BJ (cell line): ENCODE measurements around the gene PHACTR1. TPM values are rescaled to one million over a fixed set of nuclear protein-coding genes. Genes with fewer than 3 reads are reported as not detected.

Experiments
- CTCF ChIA-PET: fragments of 350-600 bp; formaldehyde crosslinking; extraction: SDS; loops from one replicate; lab custom pipeline; 2021; ENCODE audit warnings: antibody characterized with exemption, inconsistent platforms; lab: Yijun Ruan, JAX
- POLR2A ChIA-PET: fragments of 300-600 bp; sonication (Branson Sonifier 250); formaldehyde crosslinking; extraction: SDS; loops from one replicate; lab custom pipeline; 2021; ENCODE audit warnings: antibody characterized with exemption; lab: Charles Lee
- DNase-seq: peaks from one replicate; pipeline ENCODE4 v3.0.0-alpha.2; 2011; ENCODE audit warnings: low read depth
- H3K27me3 ChIP-seq: 2 replicates; pipeline ENCODE4 v1.6.0; 2011; ENCODE audit warnings: low read length; ENCODE audit not compliant: control insufficient read depth, insufficient read depth
- H3K36me3 ChIP-seq: 2 replicates; pipeline ENCODE4 v1.5.1; 2011; ENCODE audit warnings: low read length; ENCODE audit not compliant: control insufficient read depth, insufficient read depth
- H3K4me3 ChIP-seq: 2 replicates; pipeline ENCODE4 v1.5.1; 2011; ENCODE audit warnings: low read depth, mild to moderate bottlenecking, control low read depth, low read length
- polyA plus RNA-seq: library from polyadenylated mRNA; depleted of rRNA; stranded (reverse); fragments of >200 nt; gene quantifications from 2 replicates; pipeline ENCODE4 v1.2.3, GENCODE V29; 2011
- TF ChIP-seq, protein P1 (sequence below): IDR thresholded peaks from 2 replicates; pipeline ENCODE4 v1.5.1; 2011; ENCODE audit warnings: low read depth, mild to moderate bottlenecking, control low read depth, inconsistent platforms, low read length, moderate library complexity; ENCODE audit not compliant: insufficient read depth

PHACTR1 gene
- polyA plus RNA-seq, 1 experiment = 0.40 TPM

DNA sequence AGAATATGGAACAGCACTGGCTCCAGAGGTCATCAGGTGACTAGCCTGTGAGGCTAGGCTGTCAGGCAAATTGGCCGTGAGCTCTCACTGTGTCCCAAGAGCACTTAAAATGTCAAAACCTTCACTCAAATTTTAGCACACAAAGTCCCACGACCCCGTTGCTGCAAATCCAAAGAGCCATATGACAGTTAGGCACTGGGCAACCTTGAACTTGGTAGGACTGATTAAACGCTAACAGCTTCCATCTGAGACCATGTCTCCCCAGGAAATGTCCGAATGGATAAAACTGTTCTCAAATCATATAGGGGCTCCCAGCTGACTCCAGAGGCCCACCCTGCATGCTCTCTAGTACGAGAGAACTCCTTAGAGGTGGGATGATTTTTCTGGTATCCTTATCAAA is 196.6 kb downstream of the PHACTR1 start:
- Histone ChIP-seq H3K27me3 (peaks cover 2% of the 10 kb centered on the region; the same call in 1 of the 2 replicates), H3K4me3 (no peak overlapping the region), H3K36me3 (no peaks in the 10 kb centered on the region)
- ChIA-PET CTCF (interaction anchor here (1.2 to 6.6 kb wide), 4 partner anchors 19 to 419 kb away, joined by 3 to 147 read pairs (median 6); partner anchors contain the start of gene TBC1D7), POLR2A (no interaction called here)
- no peak for DNase-seq
- TF ChIP-seq, protein P1, sequence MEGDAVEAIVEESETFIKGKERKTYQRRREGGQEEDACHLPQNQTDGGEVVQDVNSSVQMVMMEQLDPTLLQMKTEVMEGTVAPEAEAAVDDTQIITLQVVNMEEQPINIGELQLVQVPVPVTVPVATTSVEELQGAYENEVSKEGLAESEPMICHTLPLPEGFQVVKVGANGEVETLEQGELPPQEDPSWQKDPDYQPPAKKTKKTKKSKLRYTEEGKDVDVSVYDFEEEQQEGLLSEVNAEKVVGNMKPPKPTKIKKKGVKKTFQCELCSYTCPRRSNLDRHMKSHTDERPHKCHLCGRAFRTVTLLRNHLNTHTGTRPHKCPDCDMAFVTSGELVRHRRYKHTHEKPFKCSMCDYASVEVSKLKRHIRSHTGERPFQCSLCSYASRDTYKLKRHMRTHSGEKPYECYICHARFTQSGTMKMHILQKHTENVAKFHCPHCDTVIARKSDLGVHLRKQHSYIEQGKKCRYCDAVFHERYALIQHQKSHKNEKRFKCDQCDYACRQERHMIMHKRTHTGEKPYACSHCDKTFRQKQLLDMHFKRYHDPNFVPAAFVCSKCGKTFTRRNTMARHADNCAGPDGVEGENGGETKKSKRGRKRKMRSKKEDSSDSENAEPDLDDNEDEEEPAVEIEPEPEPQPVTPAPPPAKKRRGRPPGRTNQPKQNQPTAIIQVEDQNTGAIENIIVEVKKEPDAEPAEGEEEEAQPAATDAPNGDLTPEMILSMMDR = no peak

DNA sequence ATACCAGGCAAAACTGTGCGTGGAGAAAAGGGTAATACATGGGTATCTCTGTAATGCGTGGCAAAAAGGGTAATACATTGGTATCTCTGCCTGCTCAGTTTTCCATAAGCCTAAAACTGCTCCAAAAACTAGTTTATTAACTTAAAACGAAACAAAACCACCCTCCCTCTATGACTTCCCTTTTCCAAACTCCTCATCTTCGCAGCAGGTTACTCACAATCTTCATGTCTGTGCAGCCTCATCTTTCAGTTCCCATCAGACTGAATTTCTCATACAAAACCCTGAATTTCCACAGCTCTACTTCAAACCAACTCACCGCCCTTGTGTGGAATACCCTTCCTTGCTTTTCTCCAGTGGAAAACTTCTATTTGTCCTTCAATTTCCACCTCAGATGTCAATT is 199.4 kb downstream of the PHACTR1 start:
- Histone ChIP-seq H3K27me3 (no peaks in the 10 kb centered on the region; the same call in 1 of the 2 replicates), H3K4me3 (no peak overlapping the region), H3K36me3 (no peaks in the 10 kb centered on the region)
- POLR2A ChIA-PET = no interaction called here
- TF ChIP-seq, protein P1 = no peak
- CTCF ChIA-PET = no interaction called here
- DNase-seq = no peak

DNA sequence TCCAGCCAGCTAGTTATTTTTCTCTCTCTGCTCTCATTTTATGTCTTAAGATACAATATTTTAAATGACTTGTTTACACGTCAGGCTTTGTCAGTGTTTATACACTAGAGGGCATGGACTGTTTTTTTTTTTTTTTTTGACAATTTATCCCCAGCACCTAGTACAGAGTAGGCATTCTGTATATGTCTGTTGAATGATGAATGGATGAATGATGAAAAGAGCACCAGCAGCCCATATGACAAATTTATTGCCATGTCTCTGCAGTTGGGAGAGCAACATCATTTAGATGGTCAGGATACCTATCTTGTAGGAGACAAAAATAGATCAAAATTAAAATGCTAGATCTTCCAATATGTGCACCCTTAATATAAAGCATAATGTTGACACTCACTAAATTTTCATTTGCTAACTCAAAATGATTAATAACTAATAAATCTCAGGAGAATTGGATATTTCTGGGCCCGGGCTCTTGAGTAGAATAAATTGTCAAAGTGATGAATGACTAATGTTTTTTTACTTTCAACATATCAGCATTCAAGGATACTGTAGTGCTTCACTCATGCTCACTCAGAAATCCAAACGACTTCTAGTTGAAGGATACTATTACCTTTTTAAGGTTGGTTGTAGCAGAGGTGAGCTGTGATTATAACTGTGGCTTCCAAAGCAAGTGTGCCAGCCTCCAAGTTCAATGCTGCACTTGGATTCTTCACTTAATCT is 200.0 kb downstream of the PHACTR1 start:
- no peak for DNase-seq
- Histone ChIP-seq H3K27me3 (no peaks in the 10 kb centered on the region; the same call in 1 of the 2 replicates), H3K36me3 (no peaks in the 10 kb centered on the region), H3K4me3 (no peak overlapping the region)
- TF ChIP-seq, protein P1 = no peak
- POLR2A ChIA-PET = no interaction called here
- CTCF ChIA-PET = interaction anchor here (0.6 to 1.0 kb wide), 2 partner anchors 37 to 151 kb away, joined by 3 read pairs; no protein-coding TSS in a partner anchor

DNA sequence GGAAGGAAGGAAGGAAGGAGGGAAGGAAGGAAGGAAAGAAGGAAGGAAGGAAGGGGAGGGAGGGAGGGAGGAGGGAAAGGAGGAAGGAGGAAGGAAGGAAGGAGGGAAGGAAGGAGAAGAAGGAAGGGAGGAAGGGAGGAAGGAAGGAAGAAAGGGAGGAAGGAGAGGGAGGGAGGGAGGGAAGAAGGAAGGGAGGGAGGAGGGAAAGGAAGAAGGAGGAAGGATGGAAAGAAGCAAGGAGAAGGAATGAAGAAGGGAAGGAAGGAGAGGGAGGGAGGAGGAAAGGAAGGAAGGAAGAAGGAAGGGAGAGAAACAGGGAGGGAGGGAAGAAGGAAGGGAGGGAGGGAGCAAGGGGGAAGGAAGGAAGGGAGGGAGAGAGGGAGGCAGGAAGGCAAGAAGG is 204.9 kb downstream of the PHACTR1 start:
- Histone ChIP-seq H3K27me3 (no peaks in the 10 kb centered on the region), H3K36me3 (no peaks in the 10 kb centered on the region), H3K4me3 (no peak overlapping the region)
- ChIA-PET POLR2A (no interaction called here), CTCF (interaction anchor here (5.3 kb wide), 1 partner anchor 10 kb away, joined by 30 read pairs; no protein-coding TSS in a partner anchor)
- DNase-seq = no peak
- TF ChIP-seq, protein P1 = no peak

DNA sequence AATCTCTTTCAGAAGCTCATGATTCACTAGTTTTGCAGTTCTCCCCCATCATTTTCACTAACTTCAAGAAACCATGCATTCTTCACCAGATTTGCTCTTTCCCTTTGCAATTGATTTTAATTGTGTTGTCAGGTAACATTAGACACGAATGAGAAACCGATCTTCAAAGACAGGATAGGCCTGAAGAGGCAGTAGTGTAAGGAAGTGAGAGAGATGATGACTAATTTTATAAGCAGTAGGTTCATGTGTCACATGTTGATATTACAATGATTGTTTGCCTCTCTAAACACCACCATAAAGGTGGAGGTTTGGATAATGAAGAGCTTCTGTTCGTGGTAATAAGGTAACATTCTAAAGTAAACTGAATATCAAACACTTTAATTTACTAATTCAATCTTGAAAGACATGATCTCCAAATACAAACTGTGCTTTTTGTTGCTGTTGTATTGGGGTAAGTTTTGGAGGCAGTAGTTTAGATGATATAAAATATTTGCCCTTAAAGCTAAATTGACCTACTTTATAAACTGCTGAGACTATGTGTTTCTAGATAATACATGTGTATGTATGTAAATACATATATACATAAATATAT is 207.2 kb downstream of the PHACTR1 start:
- ChIA-PET CTCF (interaction anchor here (5.3 kb wide), 1 partner anchor 12 kb away, joined by 30 read pairs; no protein-coding TSS in a partner anchor), POLR2A (no interaction called here)
- no peak overlapping the region for H3K4me3 ChIP-seq
- no peaks in the 10 kb centered on the region for H3K36me3 ChIP-seq
- no peak for DNase-seq
- TF ChIP-seq, protein P1 = no peak
- H3K27me3 ChIP-seq = no peaks in the 10 kb centered on the region
